Suprapubic skin (tissue), 4 donors: ENCODE results near the gene NEK6. TPM values are rescaled to one million over a fixed set of nuclear protein-coding genes. Genes with fewer than 3 reads are reported as not detected.

ENCODE experiments used
- DNase-seq, 2 donors: peaks; one replicate each; pipeline ENCODE4 v3.0.0-alpha.2; 2019; ENCODE audit warnings: low spot score in 2 of 2
- H3K27ac ChIP-seq: fragments of 200-600 bp; sonication (generic); one replicate; pipeline ENCODE4 v1.5.1; 2019
- H3K27me3 ChIP-seq: fragments of 200-600 bp; sonication (generic); one replicate; pipeline ENCODE4 v1.5.1; 2019
- H3K36me3 ChIP-seq: fragments of 200-600 bp; sonication (generic); one replicate; pipeline ENCODE4 v1.5.1; 2019
- H3K4me1 ChIP-seq: fragments of 200-600 bp; sonication (generic); one replicate; pipeline ENCODE4 v1.5.1; 2019
- H3K4me3 ChIP-seq: fragments of 200-600 bp; sonication (generic); one replicate; pipeline ENCODE4 v1.5.1; 2019; ENCODE audit warnings: mild to moderate bottlenecking
- H3K9me3 ChIP-seq: fragments of 200-600 bp; sonication (generic); one replicate; pipeline ENCODE4 v1.5.1; 2019
- CTCF ChIP-seq, 2 donors: fragments of 200-600 bp in 1 of 2; fragments of 450-650 bp in 1 of 2; sonication (generic) in 1 of 2; IDR thresholded peaks; one replicate each; pipeline ENCODE4 v1.5.1; 2016 to 2019; ENCODE audit warnings: antibody characterized with exemption in 2 of 2, mild to moderate bottlenecking in 1 of 2, moderate library complexity in 1 of 2
- EP300 ChIP-seq: sonication (generic); formaldehyde crosslinking; IDR thresholded peaks from one replicate; pipeline ENCODE4 v1.6.1; 2017; ENCODE audit warnings: antibody characterized with exemption
- POLR2A ChIP-seq, 2 donors: fragments of 450-650 bp; IDR thresholded peaks; one replicate each; pipeline ENCODE4 v1.6.1; 2017; ENCODE audit warnings: antibody characterized with exemption in 2 of 2, mild to moderate bottlenecking in 2 of 2, moderate library complexity in 2 of 2
- POLR2AphosphoS5 ChIP-seq, 3 donors: sonication (generic); formaldehyde crosslinking; IDR thresholded peaks; one replicate each; pipeline ENCODE4 v1.6.1; 2017; ENCODE audit warnings: antibody characterized with exemption in 3 of 3
- WGBS: methylation state at CpG from one replicate; pipeline ENCODE4 v1.1.5; 2018; 5-methylcytosine and 5-hydroxymethylcytosine counted together
- total RNA-seq, 4 donors: library from RNA; depleted of rRNA; stranded (reverse); fragments of >200 nt; gene quantifications; one replicate each; pipeline ENCODE4 v1.1.0, GENCODE V29; 2016

The NEK6 gene
- total RNA-seq, 4 donors from 2014 or later = 5.4 to 17.5 (median 10.6) TPM

GRCh38 chr9:124261736-124262648 is 4.2 kb downstream of the NEK6 start:
- no peak for TF ChIP-seq CTCF (IDR thresholded peaks at IDR 0.05)
- TF ChIP-seq POLR2AphosphoS5 (IDR thresholded peaks at IDR 0.05) = no peak
- no peak for TF ChIP-seq EP300
- no peak for TF ChIP-seq POLR2A (IDR thresholded peaks at IDR 0.05)
- peak overlapping the region; percentile 13 for H3K27ac ChIP-seq
- H3K4me1 ChIP-seq = peaks cover 70% of the 10 kb centered on the region
- no peaks in the 10 kb centered on the region for H3K9me3 ChIP-seq
- no peak for DNase-seq
- H3K4me3 ChIP-seq = peak overlapping the region; percentile 8
- 80% methylated on average over 13 of the region's 13 CpGs for WGBS
- H3K36me3 ChIP-seq = no peaks in the 10 kb centered on the region
- no peaks in the 10 kb centered on the region for H3K27me3 ChIP-seq

GRCh38 chr9:124262649-124262972 is 4.9 kb downstream of the NEK6 start:
- H3K27ac ChIP-seq = peak overlapping the region; percentile 13
- no peak for DNase-seq
- H3K27me3 ChIP-seq = no peaks in the 10 kb centered on the region
- 85% methylated on average over 5 of the region's 5 CpGs for WGBS
- no peaks in the 10 kb centered on the region for H3K9me3 ChIP-seq
- H3K4me3 ChIP-seq = no peak overlapping the region
- H3K4me1 ChIP-seq = peaks cover 77% of the 10 kb centered on the region
- no peaks in the 10 kb centered on the region for H3K36me3 ChIP-seq
- no peak for TF ChIP-seq CTCF (IDR thresholded peaks at IDR 0.05)
- TF ChIP-seq POLR2AphosphoS5 (IDR thresholded peaks at IDR 0.05) = no peak
- TF ChIP-seq EP300 = no peak
- TF ChIP-seq POLR2A (IDR thresholded peaks at IDR 0.05) = no peak

GRCh38 chr9:124263213-124263612 is 5.5 kb downstream of the NEK6 start:
- 84% methylated on average over 3 of the region's 11 CpGs for WGBS
- Histone ChIP-seq H3K36me3 (no peaks in the 10 kb centered on the region), H3K9me3 (no peaks in the 10 kb centered on the region), H3K27ac (peak overlapping the region; percentile 26), H3K4me3 (no peak overlapping the region), H3K4me1 (peaks cover 81% of the 10 kb centered on the region), H3K27me3 (no peaks in the 10 kb centered on the region)
- no peak for DNase-seq
- TF ChIP-seq POLR2A (IDR thresholded peaks at IDR 0.05) (no peak), CTCF (IDR thresholded peaks at IDR 0.05) (no peak), POLR2AphosphoS5 (IDR thresholded peaks at IDR 0.05) (no peak), EP300 (no peak)

GRCh38 chr9:124263800-124264426 is 6.2 kb downstream of the NEK6 start:
- no peak overlapping the region for H3K4me3 ChIP-seq
- peak overlapping the region; percentile 26 for H3K27ac ChIP-seq
- TF ChIP-seq EP300 = no peak
- TF ChIP-seq CTCF (IDR thresholded peaks at IDR 0.05) = no peak
- TF ChIP-seq POLR2A (IDR thresholded peaks at IDR 0.05) = no peak
- TF ChIP-seq POLR2AphosphoS5 (IDR thresholded peaks at IDR 0.05) = no peak
- H3K4me1 ChIP-seq = peaks cover 74% of the 10 kb centered on the region
- no peaks in the 10 kb centered on the region for H3K36me3 ChIP-seq
- DNase-seq = no peak
- no peaks in the 10 kb centered on the region for H3K9me3 ChIP-seq
- no peaks in the 10 kb centered on the region for H3K27me3 ChIP-seq
- 62% methylated on average over 21 of the region's 22 CpGs for WGBS

GRCh38 chr9:124264823-124265233 is 7.1 kb downstream of the NEK6 start:
- DNase-seq = no peak

More at GRCh38 chr9:124264823-124265233, 7.1 kb downstream of the NEK6 start:
- Histone ChIP-seq H3K4me3 (no peak overlapping the region), H3K27me3 (no peaks in the 10 kb centered on the region), H3K9me3 (no peaks in the 10 kb centered on the region), H3K36me3 (no peaks in the 10 kb centered on the region), H3K27ac (no peak overlapping the region), H3K4me1 (peaks cover 67% of the 10 kb centered on the region)
- 82% methylated on average over 8 of the region's 8 CpGs for WGBS
- TF ChIP-seq CTCF (IDR thresholded peaks at IDR 0.05) (no peak), POLR2AphosphoS5 (IDR thresholded peaks at IDR 0.05) (no peak), EP300 (no peak), POLR2A (IDR thresholded peaks at IDR 0.05) (no peak)
